Nephron progenitor cell (in vitro differentiated cells): ENCODE measurements around the gene PSENEN.
A peak's percentile ranks its signal among the peaks of the same experiment; 100 is the strongest.

Experiments
- DNase-seq: peaks from one replicate; pipeline ENCODE4 v3.0.0; 2021
- H3K27ac Mint-ChIP-seq: 2 replicates; pipeline ENCODE4 v1.8.0; 2021; ENCODE audit warnings: mild to moderate bottlenecking, moderate library complexity, mixed read lengths
- H3K27me3 Mint-ChIP-seq: 2 replicates; pipeline ENCODE4 v1.8.0; 2021; ENCODE audit warnings: mild to moderate bottlenecking, low read depth, mixed read lengths; ENCODE audit not compliant: poor library complexity
- H3K36me3 Mint-ChIP-seq: 2 replicates; pipeline ENCODE4 v1.8.0; 2021; ENCODE audit warnings: low read depth, mixed read lengths
- H3K4me1 Mint-ChIP-seq: 2 replicates; pipeline ENCODE4 v1.8.0; 2021; ENCODE audit warnings: mixed read lengths
- H3K4me3 Mint-ChIP-seq: 2 replicates; pipeline ENCODE4 v1.8.0; 2021; ENCODE audit warnings: mild to moderate bottlenecking, moderate library complexity, mixed read lengths
- H3K9me3 Mint-ChIP-seq: 2 replicates; pipeline ENCODE4 v1.8.0; 2021; ENCODE audit warnings: mild to moderate bottlenecking, moderate library complexity, mixed read lengths
- TF ChIP-seq, protein P1 (sequence below): fragments of 200-600 bp; sonication (generic); IDR thresholded peaks from 2 replicates; pipeline ENCODE4 v1.5.0; 2021; ENCODE audit warnings: antibody characterized with exemption

The PSENEN gene

DNA sequence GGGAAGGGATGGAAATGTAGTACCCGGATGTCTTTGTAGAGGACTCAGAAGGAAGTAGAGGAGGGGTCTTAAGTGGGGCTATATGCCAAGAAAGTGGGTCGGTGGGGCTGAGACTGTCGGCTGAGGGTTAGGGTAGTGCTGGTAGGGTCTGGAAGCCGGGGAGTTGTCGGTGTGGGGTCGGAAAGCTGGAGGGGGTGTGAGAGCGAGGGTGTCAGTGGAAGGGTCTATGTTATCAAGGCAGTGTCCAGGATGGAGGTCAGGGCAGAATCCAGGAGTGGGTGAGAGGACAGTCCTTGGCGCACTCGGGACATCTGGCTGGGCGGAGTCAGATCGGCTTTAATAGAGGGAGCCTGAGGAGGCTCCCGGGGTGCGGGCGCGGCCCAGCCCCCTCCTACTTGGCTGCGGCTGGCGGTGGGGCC lies 9.7 kb downstream of the PSENEN start:
- Mint-ChIP-seq H3K27me3 (peaks cover 17% of the 10 kb centered on the region), H3K4me3 (peak overlapping the region; percentile 60), H3K36me3 (peaks cover 11% of the 10 kb centered on the region), H3K27ac (peak overlapping the region; percentile 78), H3K9me3 (no peaks in the 10 kb centered on the region), H3K4me1 (peaks cover 36% of the 10 kb centered on the region)
- TF ChIP-seq, protein P1, sequence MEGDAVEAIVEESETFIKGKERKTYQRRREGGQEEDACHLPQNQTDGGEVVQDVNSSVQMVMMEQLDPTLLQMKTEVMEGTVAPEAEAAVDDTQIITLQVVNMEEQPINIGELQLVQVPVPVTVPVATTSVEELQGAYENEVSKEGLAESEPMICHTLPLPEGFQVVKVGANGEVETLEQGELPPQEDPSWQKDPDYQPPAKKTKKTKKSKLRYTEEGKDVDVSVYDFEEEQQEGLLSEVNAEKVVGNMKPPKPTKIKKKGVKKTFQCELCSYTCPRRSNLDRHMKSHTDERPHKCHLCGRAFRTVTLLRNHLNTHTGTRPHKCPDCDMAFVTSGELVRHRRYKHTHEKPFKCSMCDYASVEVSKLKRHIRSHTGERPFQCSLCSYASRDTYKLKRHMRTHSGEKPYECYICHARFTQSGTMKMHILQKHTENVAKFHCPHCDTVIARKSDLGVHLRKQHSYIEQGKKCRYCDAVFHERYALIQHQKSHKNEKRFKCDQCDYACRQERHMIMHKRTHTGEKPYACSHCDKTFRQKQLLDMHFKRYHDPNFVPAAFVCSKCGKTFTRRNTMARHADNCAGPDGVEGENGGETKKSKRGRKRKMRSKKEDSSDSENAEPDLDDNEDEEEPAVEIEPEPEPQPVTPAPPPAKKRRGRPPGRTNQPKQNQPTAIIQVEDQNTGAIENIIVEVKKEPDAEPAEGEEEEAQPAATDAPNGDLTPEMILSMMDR: no peak
- DNase-seq: no peak

DNA sequence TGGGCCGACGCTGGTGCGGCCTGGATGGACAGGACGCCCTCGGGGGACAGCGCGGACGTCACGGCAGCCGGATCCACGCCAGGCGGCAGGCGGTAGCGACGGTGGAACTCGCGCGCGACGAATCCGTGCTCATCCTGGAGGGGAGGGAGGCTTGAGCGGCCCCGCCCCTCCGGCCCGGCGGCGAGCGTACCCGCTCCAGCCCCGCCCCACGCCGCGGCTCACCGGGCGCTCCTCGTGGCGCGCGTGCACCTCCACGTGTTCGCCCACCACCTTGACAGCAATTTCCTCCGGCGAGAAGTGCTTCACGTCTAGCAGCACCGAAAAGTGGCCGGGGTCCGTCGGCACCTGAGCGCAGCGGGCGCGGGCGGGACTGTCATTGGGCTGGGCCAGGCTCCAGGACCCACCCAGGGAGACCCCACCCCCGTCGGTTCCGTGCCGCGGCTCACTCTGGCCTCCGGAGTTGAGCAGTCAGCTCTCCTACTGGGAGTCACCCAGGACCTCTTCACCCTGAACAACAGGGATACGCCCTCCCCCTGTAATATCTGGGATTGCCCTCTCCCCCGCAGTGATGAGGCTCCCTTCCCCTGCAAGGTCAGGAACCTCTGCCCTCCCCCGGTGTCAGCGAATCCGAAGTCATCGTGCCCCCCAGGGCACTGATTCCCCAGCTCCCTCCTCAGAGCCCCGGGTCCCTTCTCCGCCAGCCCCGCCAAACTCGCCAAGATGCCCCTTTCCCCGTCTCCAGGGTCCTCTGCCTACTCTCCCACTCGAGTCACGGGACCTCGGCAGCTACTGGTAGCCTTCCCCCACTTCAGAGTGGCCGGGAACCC lies 10.3 kb downstream of the PSENEN start:
- H3K36me3 Mint-ChIP-seq: peaks cover 12% of the 10 kb centered on the region
- H3K4me1 Mint-ChIP-seq: peaks cover 36% of the 10 kb centered on the region
- H3K27me3 Mint-ChIP-seq: peaks cover 17% of the 10 kb centered on the region
- peak overlapping the region; percentile 75 for H3K4me3 Mint-ChIP-seq
- no peaks in the 10 kb centered on the region for H3K9me3 Mint-ChIP-seq
- no peak overlapping the region for H3K27ac Mint-ChIP-seq
- TF ChIP-seq, protein P1: no peak
- DNase-seq: peak; percentile 53

- Mint-ChIP-seq H3K4me1 (peaks cover 36% of the 10 kb centered on the region), H3K27ac (peak within 1 kb of the TSS; percentile 79), H3K36me3 (peaks cover 16% of the 10 kb centered on the region), H3K4me3 (peak within 1 kb of the TSS; percentile 91), H3K27me3 (peaks cover 17% of the 10 kb centered on the region), H3K9me3 (no peaks in the 10 kb centered on the region)
- DNase-seq: no peak
- TF ChIP-seq, protein P1: no peak
These were observed 11.2 kb downstream of the PSENEN start, which contains the start of gene HSPB6 for GRCh38 chr19:35756377-35757230. Gene HSPB6, minus strand, starts transcription at chr19:35757029. Its CDS starts 21 bp downstream, at chr19:35757008.

DNA sequence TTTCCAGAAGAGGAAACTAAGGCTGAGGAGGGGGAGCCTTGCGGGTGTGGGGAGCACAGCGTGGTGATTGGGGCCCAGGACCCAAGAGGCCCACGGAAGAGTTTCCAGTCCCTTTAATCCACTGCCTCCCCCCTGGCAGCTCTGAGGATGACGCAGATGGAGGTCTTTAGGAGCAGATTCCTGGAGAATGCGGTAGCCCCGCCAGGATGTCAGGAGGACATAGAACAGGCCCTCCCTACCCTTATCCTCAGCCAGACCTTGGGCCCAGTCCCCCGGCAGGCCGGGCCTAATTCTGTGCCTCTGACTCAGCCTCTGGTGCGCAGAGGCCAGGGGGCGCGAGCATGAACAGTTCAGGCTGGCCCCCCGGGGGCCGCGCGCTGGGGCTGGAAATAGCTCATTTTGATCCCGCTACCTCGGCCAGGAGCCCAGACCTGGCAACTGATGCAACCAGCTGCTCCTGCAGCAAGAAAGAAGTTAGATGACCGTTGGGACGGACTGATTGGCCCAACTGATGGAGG lies 11.8 kb downstream of the PSENEN start:
- TF ChIP-seq, protein P1: no peak
- H3K36me3 Mint-ChIP-seq: peaks cover 22% of the 10 kb centered on the region
- H3K4me3 Mint-ChIP-seq: peak overlapping the region; percentile 91
- peak; percentile 29 for DNase-seq
- peaks cover 17% of the 10 kb centered on the region for H3K27me3 Mint-ChIP-seq
- H3K9me3 Mint-ChIP-seq: no peaks in the 10 kb centered on the region
- peaks cover 36% of the 10 kb centered on the region for H3K4me1 Mint-ChIP-seq
- peak overlapping the region; percentile 79 for H3K27ac Mint-ChIP-seq

DNA sequence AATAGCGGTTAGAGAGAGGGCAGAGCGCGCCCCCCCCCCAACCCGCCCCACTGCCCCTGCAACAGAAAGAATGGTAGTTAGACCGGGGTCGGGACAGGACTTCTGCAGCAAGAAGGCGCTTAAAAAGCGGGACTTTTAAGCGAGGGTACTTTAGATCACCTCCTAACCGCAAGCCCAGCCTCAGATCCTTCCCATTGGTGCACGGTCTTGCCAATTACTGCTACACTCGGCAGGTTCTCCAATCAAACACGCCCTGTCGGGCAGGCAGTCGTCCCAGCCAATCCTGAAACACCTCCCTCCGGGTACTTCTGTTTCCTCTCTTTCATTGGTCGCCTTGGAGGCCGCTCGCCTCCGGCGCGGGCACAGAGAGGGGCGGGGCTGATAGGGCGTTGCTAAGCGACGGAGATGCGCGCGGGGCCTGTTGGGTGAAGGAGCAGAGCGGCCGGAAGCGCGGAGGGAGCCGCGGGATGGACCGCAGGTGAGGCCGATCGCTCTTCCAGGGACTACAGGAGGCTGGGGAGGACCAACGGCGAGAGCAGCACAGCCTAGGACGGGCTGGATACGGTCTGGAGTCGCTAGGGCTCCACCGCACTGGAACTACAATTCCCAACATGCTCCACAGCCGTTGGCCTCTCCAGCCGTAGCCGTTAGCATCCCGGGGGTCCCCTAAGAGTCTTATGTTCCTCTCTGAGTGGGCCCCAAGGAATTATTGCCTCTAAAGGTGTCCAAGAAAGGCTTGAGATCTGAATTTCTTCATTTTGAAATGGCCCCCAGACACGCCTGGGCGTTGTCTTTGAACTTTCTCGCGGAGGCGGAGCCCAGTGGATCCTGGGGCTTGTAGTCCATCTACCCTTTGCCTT lies 12.5 kb downstream of the PSENEN start, which contains the start of gene PROSER3:
Gene PROSER3 (plus strand): TSS at position 428 of the 860 bp plus-strand sequence. CDS start 40 bp downstream, at position 468.
- Mint-ChIP-seq H3K36me3 (peaks cover 23% of the 10 kb centered on the region), H3K4me3 (peak within 1 kb of the TSS; percentile 91), H3K4me1 (peaks cover 36% of the 10 kb centered on the region), H3K9me3 (no peaks in the 10 kb centered on the region), H3K27ac (peak within 1 kb of the TSS; percentile 79), H3K27me3 (peaks cover 17% of the 10 kb centered on the region)
- TF ChIP-seq, protein P1: no peak
- peak; percentile 97 for DNase-seq
